GM12872 (cell line): ENCODE measurements around the gene CSNK1E.

ENCODE experiments used
- CTCF ChIP-seq: IDR thresholded peaks from 3 replicates; pipeline ENCODE4 v1.5.1; 2011; ENCODE audit warnings: low read depth, mild to moderate bottlenecking, low read length, moderate library complexity; ENCODE audit not compliant: insufficient read depth

CSNK1E gene

DNA sequence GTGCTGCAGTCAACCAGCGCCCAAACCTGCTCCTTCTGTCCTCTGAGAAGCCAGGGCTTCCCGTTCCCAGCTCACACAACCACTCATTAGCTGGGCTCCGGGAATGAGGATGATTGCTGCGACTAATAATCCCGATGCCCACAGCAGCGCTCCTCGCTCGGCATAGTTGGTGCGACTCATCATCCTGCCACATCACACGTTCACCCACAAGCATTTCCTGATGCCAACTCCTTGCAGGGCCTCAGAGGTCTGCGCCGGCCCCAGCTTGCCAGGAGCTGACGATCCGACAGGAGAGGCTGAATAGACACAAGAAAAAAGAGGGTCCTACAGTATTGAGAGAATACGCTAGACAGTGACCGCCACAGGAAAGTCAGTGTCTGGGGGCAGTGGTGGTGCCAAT, 10.6 kb upstream of the CSNK1E start:
- no peak for TF ChIP-seq CTCF

- TF ChIP-seq CTCF: no peak
Observed at GRCh38 chr22:38327396-38327795, 10.2 kb upstream of the CSNK1E start.

- no peak for TF ChIP-seq CTCF
Observed at GRCh38 chr22:38325587-38325986, 8.4 kb upstream of the CSNK1E start.

DNA sequence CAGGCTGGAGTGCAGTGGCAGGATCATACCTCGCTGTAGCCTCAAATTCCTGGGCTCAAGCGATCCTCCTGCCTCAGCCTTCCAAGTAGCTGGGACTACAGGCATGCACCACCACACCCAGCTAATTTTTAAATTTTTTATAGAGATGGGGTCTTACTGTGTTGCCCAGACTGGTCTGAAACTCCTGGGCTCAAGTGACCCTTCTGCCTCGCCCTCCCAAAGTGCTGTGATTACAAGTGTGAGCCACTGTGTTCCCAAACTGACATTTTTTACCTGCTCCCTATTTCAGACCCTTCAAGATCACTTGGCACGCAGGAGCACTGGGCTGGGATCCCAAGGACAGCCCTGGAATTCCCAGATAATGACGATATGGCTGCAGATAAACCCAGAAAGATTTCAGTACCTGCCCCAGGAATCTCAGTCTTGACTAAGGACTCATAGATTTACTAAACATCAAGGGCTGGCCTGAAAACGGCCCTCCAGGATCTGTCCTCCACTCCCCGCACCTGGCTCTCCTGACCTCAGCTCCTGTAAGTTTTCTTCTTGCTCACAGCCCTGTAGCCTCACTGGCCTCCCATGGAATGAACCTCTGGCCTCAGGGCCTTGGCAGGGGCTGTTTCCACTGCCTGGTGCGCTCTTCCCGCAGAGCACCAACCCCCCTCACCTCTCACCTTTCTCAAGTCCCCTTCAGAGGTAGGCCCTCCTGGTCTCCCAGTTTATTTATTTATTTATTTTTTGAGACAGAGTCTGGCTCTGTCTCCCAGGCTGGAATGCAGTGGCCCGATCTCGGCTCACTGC, 3.6 kb upstream of the CSNK1E start:
- no peak for TF ChIP-seq CTCF

GRCh38 chr22:38318792-38319773, 1.9 kb upstream of the CSNK1E start:
- no peak for TF ChIP-seq CTCF

- no peak for TF ChIP-seq CTCF
Observed at GRCh38 chr22:38317995-38318715, 922 bp upstream of the CSNK1E start.
